Heart right ventricle (tissue), 16 donors: Measurements from ENCODE around the gene SETMAR. TPM values are rescaled to one million over a fixed set of nuclear protein-coding genes. Genes with fewer than 3 reads are reported as not detected.
"Not testable (repeated sequence)": the region's sequence is repeated elsewhere in the genome, so short reads cannot be mapped to it uniquely, and the experiment has no call there.

ENCODE experiments used
- ATAC-seq, 8 donors: fragments of 200-7000 bp; cut with Tn5 transposase; one replicate each; pipeline ENCODE4 v1.9.1; 2020; ENCODE audit warnings: mild to moderate bottlenecking in 8 of 8, moderate library complexity in 8 of 8, moderate number of reproducible peaks in 1 of 8
- DNase-seq, 2 donors: peaks; one replicate each; pipeline ENCODE4 v3.0.0-alpha.2; 2020
- H3K27ac ChIP-seq, 10 donors: fragments of 200-600 bp; sonication (generic) in 2 of 10; one replicate each; pipeline versions ENCODE4 v1.5.0 to v1.8.0; 2020 to 2022; ENCODE audit warnings: mild to moderate bottlenecking in 3 of 10
- H3K27me3 ChIP-seq, 7 donors: fragments of 200-600 bp; one replicate each; pipeline ENCODE4 v1.8.0; 2021 to 2022; ENCODE audit warnings: mild to moderate bottlenecking in 2 of 7
- H3K36me3 ChIP-seq, 9 donors: fragments of 200-600 bp; sonication (generic) in 1 of 9; one replicate each; pipeline versions ENCODE4 v1.5.0 to v1.8.0; 2020 to 2022; ENCODE audit warnings: mild to moderate bottlenecking in 2 of 9
- H3K4me1 ChIP-seq, 9 donors: fragments of 200-600 bp; sonication (generic) in 1 of 9; one replicate each; pipeline versions ENCODE4 v1.5.0 to v1.8.0; 2020 to 2022; ENCODE audit warnings: mild to moderate bottlenecking in 4 of 9
- H3K4me3 ChIP-seq, 10 donors: fragments of 200-600 bp; sonication (generic) in 2 of 10; one replicate each; pipeline versions ENCODE4 v1.5.0 to v1.8.0; 2020 to 2022; ENCODE audit warnings: mild to moderate bottlenecking in 7 of 10, moderate library complexity in 2 of 10
- H3K9me3 ChIP-seq, 11 donors: fragments of 200-600 bp in 10 of 11; sonication (generic) in 2 of 11; one replicate each; pipeline versions ENCODE4 v1.5.0 to v1.8.0; 2013 to 2022; ENCODE audit warnings: mild to moderate bottlenecking in 2 of 11, control low read depth in 1 of 11, moderate library complexity in 1 of 11
- CTCF ChIP-seq, 9 donors: fragments of 200-600 bp; sonication (generic) in 2 of 9; IDR thresholded peaks; one replicate each; pipeline versions ENCODE4 v1.5.0 to v1.8.0; 2021 to 2022; ENCODE audit warnings: antibody characterized with exemption in 9 of 9, mild to moderate bottlenecking in 5 of 9, moderate library complexity in 1 of 9
- WGBS, 2 donors: extraction: QIAGEN DNeasy Blood & Tissue Kit; methylation state at CpG; one replicate each; pipeline ENCODE4 v1.1.7; 2013; ENCODE audit warnings: inconsistent platforms in 1 of 2; 5-methylcytosine and 5-hydroxymethylcytosine counted together
- intact Hi-C, 10 donors: fragments of 100-400 bp; cut with DNase I; formaldehyde crosslinking; loops; one replicate each; pipeline versions ENCODE4 v1.11.1 to v1.14.2; 2022
- polyA plus RNA-seq, 2 donors: library from polyadenylated mRNA; stranded (reverse); fragments of 200-250 nt; gene quantifications; one replicate each; pipeline ENCODE4 v1.2.3, GENCODE V29; 2013
- total RNA-seq, 10 donors: library from RNA; stranded (reverse); fragmentation: NEBNext Ultra II Directional in 3 of 10; extraction: Animal tissue kit (Norgen Biotek cat#: 25700) in 3 of 10; gene quantifications; one replicate each; pipeline versions ENCODE4 v1.2.1 to v1.2.4, GENCODE V29; 2021 to 2023
- donor health status: Arrhythmogenic right ventricular cardiomyopathy.
- donor health status: ischemic (EF 13 %, LVEDD 7.1; RV severe dilation, severe dysfunction).
- donor health status: healthy with polysubstance abuse.
- donor health status: DM: no; HTN: yes; CAD: no.
- donor health status: DM: no; HTN: no; CAD: no.
- donor health status: ischemic (EF 25% LVEDD 6.9; RV normal size, moderate dysfunction).
- donor health status: ischemic (EF 25% LVEDD 5.7; RV mildly dilated, moderate dysfunction).
- donor health status: healthy.
- donor health status: DM: yes; HTN: yes; CAD: no.
- donor health status: Ischemic cardiomyopathy.
- donor health status: ischemic (EF 35%, LVEDD 5.7; RV mildly dilated, moderate dysfunction).
- donor health status: nonischemic (EF 11% LVEDD 7.7; RV severe dilation, severe dysfunction).
- donor health status: DM: yes; HTN: yes; CAD: no.
- donor health status: PGD.
- donor health status: ischemic (EF 29% LVEDD 5.4; RV normal size, mild dysfunction).
- donor health status: nonischemic (EF 23%, LVEDD 6.1; RV moderate dilation, normal function).

SETMAR gene
- total and polyA plus RNA-seq, 12 donors = 6.0 to 30.2 (median 12.7) TPM

- no peaks in the 10 kb centered on the region for H3K4me1 ChIP-seq
- ATAC-seq (no peak), DNase-seq (no peak)
- intact Hi-C loops = no loop called here
- no peak overlapping the region for H3K4me3 ChIP-seq
- H3K9me3 ChIP-seq = no peaks in the 10 kb centered on the region
- H3K36me3 ChIP-seq = no peaks in the 10 kb centered on the region
- no peak for TF ChIP-seq CTCF (IDR thresholded peaks at IDR 0.05)
- 64 to 65% methylated on average over 4 of the region's 4 CpGs for WGBS, 2 donors
- H3K27ac ChIP-seq = no peak overlapping the region
- H3K27me3 ChIP-seq = no peaks in the 10 kb centered on the region
These were observed 14.1 kb upstream of the SETMAR start for GRCh38 chr3:4289044-4289443.

GRCh38 chr3:4290272-4290893 lies 12.8 kb upstream of the SETMAR start:
- intact Hi-C loops = loop anchor here (1.0 to 5.0 kb wide), 6 partner anchors 1088 to 1093 kb away; no protein-coding TSS in a partner anchor
- Histone ChIP-seq H3K27me3 (no peaks in the 10 kb centered on the region), H3K27ac (no peak overlapping the region), H3K4me1 (no peaks in the 10 kb centered on the region), H3K36me3 (no peaks in the 10 kb centered on the region), H3K9me3 (no peaks in the 10 kb centered on the region), H3K4me3 (no peak overlapping the region)
- DNase-seq (no peak), ATAC-seq (no peak)
- TF ChIP-seq CTCF (IDR thresholded peaks at IDR 0.05) = peak; percentile 79 to 96 (median 92)
- WGBS, 2 donors = 4% methylated on average over 5 of the region's 5 CpGs

GRCh38 chr3:4292301-4292700 lies 10.9 kb upstream of the SETMAR start:
- H3K4me1 ChIP-seq = no peaks in the 10 kb centered on the region
- H3K4me3 ChIP-seq = no peak overlapping the region
- no peaks in the 10 kb centered on the region for H3K27me3 ChIP-seq
- TF ChIP-seq CTCF (IDR thresholded peaks at IDR 0.05) = no peak
- no peaks in the 10 kb centered on the region for H3K9me3 ChIP-seq
- no peak overlapping the region for H3K27ac ChIP-seq
- WGBS, 2 donors = 60 to 67% methylated on average over 3 of the region's 3 CpGs
- DNase-seq (no peak), ATAC-seq (no peak)
- intact Hi-C loops = loop anchor here in 3 of 10 donors (5.0 kb wide), 2 partner anchors 1090 to 1095 kb away; no protein-coding TSS in a partner anchor
- no peaks in the 10 kb centered on the region for H3K36me3 ChIP-seq

- TF ChIP-seq CTCF (IDR thresholded peaks at IDR 0.05) = no peak
- H3K4me1 ChIP-seq = no peaks in the 10 kb centered on the region
- H3K36me3 ChIP-seq = no peaks in the 10 kb centered on the region
- no peak overlapping the region for H3K27ac ChIP-seq
- H3K4me3 ChIP-seq = no peak overlapping the region
- ATAC-seq (no peak), DNase-seq (no peak)
- 73 to 74% methylated on average over 11 of the region's 11 CpGs for WGBS, 2 donors
- intact Hi-C loops = loop anchor here in 3 of 10 donors (5.0 kb wide), 2 partner anchors 1092 to 1097 kb away; no protein-coding TSS in a partner anchor
- no peaks in the 10 kb centered on the region for H3K27me3 ChIP-seq
- no peaks in the 10 kb centered on the region for H3K9me3 ChIP-seq
These were observed 8.4 kb upstream of the SETMAR start for GRCh38 chr3:4294616-4295327.

GRCh38 chr3:4296454-4296853 lies 6.7 kb upstream of the SETMAR start:
- WGBS, 2 donors = 79 to 84% methylated on average over 5 of the region's 5 CpGs
- intact Hi-C loops, H3K27ac ChIP-seq, H3K36me3 ChIP-seq, DNase-seq, H3K9me3 ChIP-seq, H3K27me3 ChIP-seq, H3K4me3 ChIP-seq, ATAC-seq, H3K4me1 ChIP-seq: not testable (repeated sequence)
